Vagina (tissue), 2 donors: ENCODE results near the gene VSTM1.

Experiments used
- POLR2AphosphoS5 ChIP-seq, 2 donors: sonication (generic); formaldehyde crosslinking; IDR thresholded peaks; one replicate each; pipeline ENCODE4 v1.9.0; 2017; ENCODE audit warnings: antibody characterized with exemption in 2 of 2, mild to moderate bottlenecking in 2 of 2, low read depth in 1 of 2; ENCODE audit not compliant: insufficient read depth in 1 of 2
- TF ChIP-seq, protein P1 (sequence below), 3 experiments: fragments of 450-650 bp in 2 of 3; fragments of 200-600 bp in 1 of 3; sonication (generic) in 1 of 3; IDR thresholded peaks; one replicate each; pipeline ENCODE4 v1.5.1; 2017 to 2019; ENCODE audit warnings: antibody characterized with exemption in 3 of 3, mild to moderate bottlenecking in 2 of 3, moderate library complexity in 2 of 3

DNA sequence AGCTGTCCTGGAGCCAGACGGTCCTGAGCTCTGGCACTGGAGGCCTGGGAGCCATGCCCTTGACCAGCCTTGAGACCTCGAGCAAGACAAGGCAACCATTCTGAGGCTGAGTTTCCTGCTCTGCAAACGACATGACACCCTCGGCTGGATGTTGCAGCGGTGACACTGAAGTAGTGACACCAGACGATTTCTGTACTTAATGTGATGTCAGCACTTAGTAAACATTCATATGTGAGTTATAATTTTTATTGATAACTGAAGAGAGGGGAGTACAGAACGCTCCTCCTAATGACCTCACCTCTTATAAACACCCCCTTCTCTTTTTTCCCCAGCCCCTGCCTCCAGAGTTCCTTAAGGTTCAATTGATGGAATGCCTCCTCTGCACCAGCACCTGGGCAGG is 44.8 kb upstream of the VSTM1 start:
- TF ChIP-seq, protein P1, sequence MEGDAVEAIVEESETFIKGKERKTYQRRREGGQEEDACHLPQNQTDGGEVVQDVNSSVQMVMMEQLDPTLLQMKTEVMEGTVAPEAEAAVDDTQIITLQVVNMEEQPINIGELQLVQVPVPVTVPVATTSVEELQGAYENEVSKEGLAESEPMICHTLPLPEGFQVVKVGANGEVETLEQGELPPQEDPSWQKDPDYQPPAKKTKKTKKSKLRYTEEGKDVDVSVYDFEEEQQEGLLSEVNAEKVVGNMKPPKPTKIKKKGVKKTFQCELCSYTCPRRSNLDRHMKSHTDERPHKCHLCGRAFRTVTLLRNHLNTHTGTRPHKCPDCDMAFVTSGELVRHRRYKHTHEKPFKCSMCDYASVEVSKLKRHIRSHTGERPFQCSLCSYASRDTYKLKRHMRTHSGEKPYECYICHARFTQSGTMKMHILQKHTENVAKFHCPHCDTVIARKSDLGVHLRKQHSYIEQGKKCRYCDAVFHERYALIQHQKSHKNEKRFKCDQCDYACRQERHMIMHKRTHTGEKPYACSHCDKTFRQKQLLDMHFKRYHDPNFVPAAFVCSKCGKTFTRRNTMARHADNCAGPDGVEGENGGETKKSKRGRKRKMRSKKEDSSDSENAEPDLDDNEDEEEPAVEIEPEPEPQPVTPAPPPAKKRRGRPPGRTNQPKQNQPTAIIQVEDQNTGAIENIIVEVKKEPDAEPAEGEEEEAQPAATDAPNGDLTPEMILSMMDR (IDR thresholded peaks at IDR 0.05), result no peak
- TF ChIP-seq POLR2AphosphoS5 (IDR thresholded peaks at IDR 0.05; ENCODE audit: insufficient read depth in 1 of 2, low read depth in 1 of 2), result no peak
